Measurements from ENCODE around the gene GLIS1. TPM values are rescaled to one million over a fixed set of nuclear protein-coding genes. Genes with fewer than 3 reads are reported as not detected.

GLIS1 gene
- total and polyA plus RNA-seq, 10 of the 15 experiments (the other 5 are each of a cell fraction or from before 2014, with no cell fraction given): not detected

GRCh38 chr1:53725238-53725689 lies 13.7 kb downstream of the GLIS1 start:
- RAD21 ChIA-PET (ENCODE audit: unreplicated experiment): no interaction called here
- CTCF ChIA-PET: interaction anchor here (1.1 to 1.9 kb wide), 2 partner anchors 10 to 37 kb away, joined by 3 to 4 read pairs; no protein-coding TSS in a partner anchor
- WGBS (ENCODE audit: insufficient coverage, insufficient replicate concordance, low lambda C conversion rate, missing lambda C conversion rate): 20% methylated on average over 6 of the region's 6 CpGs
- ATAC-seq (no peak), DNase-seq (ENCODE audit: low read depth, low spot score) (no peak), FAIRE-seq (no peak)
- BruUV-seq (replicated peaks): no TSS peak
- Histone ChIP-seq H3K4me1 (ENCODE audit: control insufficient read depth, insufficient read depth, low read length) (no peaks in the 10 kb centered on the region), H3K4me3 (no peak overlapping the region), H3K27me3 (replicated peaks in 1 of 2; ENCODE audit: control insufficient read depth in 2 of 2, insufficient read depth in 2 of 2, low read length in 1 of 2) (no peaks in the 10 kb centered on the region), H3K36me3 (ENCODE audit: control insufficient read depth in 2 of 2, insufficient read depth in 2 of 2, low read length in 1 of 2) (no peaks in the 10 kb centered on the region), H3K4me2 (ENCODE audit: control insufficient read depth, insufficient read depth) (no peak overlapping the region), H2AFZ (ENCODE audit: control insufficient read depth, low read depth, low read length) (no peak overlapping the region), H3K79me2 (ENCODE audit: control insufficient read depth, insufficient read depth, low read length) (no peaks in the 10 kb centered on the region), H4K20me1 (ENCODE audit: control insufficient read depth, insufficient read depth) (no peaks in the 10 kb centered on the region), H3K9me3 (replicated peaks; ENCODE audit: control insufficient read depth, insufficient read depth, low read length) (no peaks in the 10 kb centered on the region), H3K27ac (ENCODE audit: control insufficient read depth, insufficient read depth) (no peak overlapping the region), H3K9ac (ENCODE audit: control insufficient read depth, insufficient read depth, low read length) (no peak overlapping the region)
- in situ Hi-C loops (cut with MboI): no loop called here
- intact Hi-C loops (cut with micrococcal nuclease; ENCODE audit: unreplicated experiment): no loop called here
- SMC1A ChIA-PET (ENCODE audit: uncharacterized antibody, unreplicated experiment): no interaction called here
- POLR2A ChIA-PET: no interaction called here
- TF ChIP-seq EGR1 (IDR thresholded peaks at IDR 0.05; ENCODE audit: borderline replicate concordance in 1 of 2, low read depth in 2 of 2, low read length in 2 of 2) (no peak), REST (IDR thresholded peaks at IDR 0.05; ENCODE audit: low read depth, low read length) (no peak), RAD21 (IDR thresholded peaks at IDR 0.05; ENCODE audit: insufficient read depth, low read depth, low read length) (no peak), TCF7 (IDR thresholded peaks at IDR 0.05; ENCODE audit: borderline replicate concordance) (no peak), PKNOX1 (IDR thresholded peaks at IDR 0.05) (no peak), ZNF217 (IDR thresholded peaks at IDR 0.05) (no peak), SPI1 (IDR thresholded peaks at IDR 0.05; ENCODE audit: borderline replicate concordance, insufficient read depth, low read depth, low read length) (no peak), MEF2B (IDR thresholded peaks at IDR 0.05; ENCODE audit: partially characterized antibody, poor library complexity, severe bottlenecking) (no peak), SMC3 (IDR thresholded peaks at IDR 0.05; ENCODE audit: borderline replicate concordance, low read length) (no peak), ZZZ3 (IDR thresholded peaks at IDR 0.05; ENCODE audit: control insufficient read depth, insufficient read length, low read depth) (no peak), SUPT20H (IDR thresholded peaks at IDR 0.05; ENCODE audit: borderline replicate concordance, control insufficient read depth, low read depth, low read length) (no peak), E2F8 (IDR thresholded peaks at IDR 0.05; ENCODE audit: low read depth, partially characterized antibody) (no peak), BRCA1 (IDR thresholded peaks at IDR 0.05; ENCODE audit: low read depth, low read length) (no peak), CBX3 (IDR thresholded peaks at IDR 0.05; ENCODE audit: borderline replicate concordance, low read depth) (no peak), TCF12 (IDR thresholded peaks at IDR 0.05; ENCODE audit: low read depth, low read length) (no peak), IRF5 (IDR thresholded peaks at IDR 0.05; ENCODE audit: borderline replicate concordance) (no peak)

Data from GM12878 (cell line).